Kidney capillary endothelial cell (primary cell): ENCODE measurements around the gene TACC3.

ENCODE experiments used
- DNase-seq: peaks from one replicate; pipeline ENCODE4 v3.0.0-alpha.2; 2018; ENCODE audit warnings: low spot score

The TACC3 gene

GRCh38 chr4:1793940-1794808, 72.9 kb downstream of the TACC3 start:
- no peak for DNase-seq
